ENCODE results near the gene MYL6.

- TF ChIP-seq, protein P1, sequence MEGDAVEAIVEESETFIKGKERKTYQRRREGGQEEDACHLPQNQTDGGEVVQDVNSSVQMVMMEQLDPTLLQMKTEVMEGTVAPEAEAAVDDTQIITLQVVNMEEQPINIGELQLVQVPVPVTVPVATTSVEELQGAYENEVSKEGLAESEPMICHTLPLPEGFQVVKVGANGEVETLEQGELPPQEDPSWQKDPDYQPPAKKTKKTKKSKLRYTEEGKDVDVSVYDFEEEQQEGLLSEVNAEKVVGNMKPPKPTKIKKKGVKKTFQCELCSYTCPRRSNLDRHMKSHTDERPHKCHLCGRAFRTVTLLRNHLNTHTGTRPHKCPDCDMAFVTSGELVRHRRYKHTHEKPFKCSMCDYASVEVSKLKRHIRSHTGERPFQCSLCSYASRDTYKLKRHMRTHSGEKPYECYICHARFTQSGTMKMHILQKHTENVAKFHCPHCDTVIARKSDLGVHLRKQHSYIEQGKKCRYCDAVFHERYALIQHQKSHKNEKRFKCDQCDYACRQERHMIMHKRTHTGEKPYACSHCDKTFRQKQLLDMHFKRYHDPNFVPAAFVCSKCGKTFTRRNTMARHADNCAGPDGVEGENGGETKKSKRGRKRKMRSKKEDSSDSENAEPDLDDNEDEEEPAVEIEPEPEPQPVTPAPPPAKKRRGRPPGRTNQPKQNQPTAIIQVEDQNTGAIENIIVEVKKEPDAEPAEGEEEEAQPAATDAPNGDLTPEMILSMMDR (IDR thresholded peaks at IDR 0.05), result no peak
- TF ChIP-seq EZH2phosphoT487 (IDR thresholded peaks at IDR 0.05), result no peak
- TF ChIP-seq EZH2 (IDR thresholded peaks at IDR 0.05), result no peak
Observed at GRCh38 chr12:56205445-56205844, 47.3 kb downstream of the MYL6 start.

Data from neural progenitor cell (in vitro differentiated cells).